ENCODE results near the gene RAB35.
"Not testable (repeated sequence)": the region's sequence is repeated elsewhere in the genome, so short reads cannot be mapped to it uniquely, and the experiment has no call there.

RAB35 gene

DNA sequence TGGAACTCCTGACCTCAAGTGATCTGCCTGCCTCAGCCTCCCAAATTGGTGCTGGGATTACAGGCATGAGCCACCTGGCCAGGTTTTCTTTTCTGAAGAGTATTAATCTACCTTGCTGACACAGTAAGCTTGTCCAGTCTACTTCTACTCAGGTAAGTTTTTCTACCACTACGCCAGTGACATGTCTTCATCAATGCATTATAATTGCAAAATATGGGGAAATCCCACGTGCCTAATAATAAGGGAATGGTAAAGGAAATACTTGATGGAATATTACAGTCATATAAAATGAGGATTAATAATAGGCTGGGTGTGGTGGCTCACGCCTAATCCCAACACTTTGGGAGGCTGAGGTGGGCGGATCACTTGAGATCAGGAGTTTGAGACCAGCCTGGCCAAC, 62.3 kb downstream of the RAB35 start:
- DNase-seq: no peak

DNA sequence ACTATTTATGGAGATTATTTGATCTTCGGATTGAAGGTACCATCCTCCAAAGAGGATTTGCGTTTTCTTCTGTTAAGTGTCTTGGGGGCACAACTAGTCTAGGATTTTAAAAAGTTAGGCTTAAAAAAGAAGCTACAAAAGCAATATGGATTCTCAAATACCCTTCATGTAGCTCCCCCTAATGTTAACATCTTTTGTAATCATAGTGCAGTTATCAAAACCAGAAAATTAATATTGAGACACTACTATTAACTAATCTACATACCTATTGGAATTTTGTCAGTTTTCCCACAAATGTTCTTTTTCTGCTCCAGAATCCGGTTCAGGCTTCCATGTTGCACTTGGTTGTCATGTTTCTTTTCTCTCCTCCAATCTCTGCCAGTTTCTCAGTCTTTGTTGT, 65.0 kb downstream of the RAB35 start:
- no peak for DNase-seq

DNA sequence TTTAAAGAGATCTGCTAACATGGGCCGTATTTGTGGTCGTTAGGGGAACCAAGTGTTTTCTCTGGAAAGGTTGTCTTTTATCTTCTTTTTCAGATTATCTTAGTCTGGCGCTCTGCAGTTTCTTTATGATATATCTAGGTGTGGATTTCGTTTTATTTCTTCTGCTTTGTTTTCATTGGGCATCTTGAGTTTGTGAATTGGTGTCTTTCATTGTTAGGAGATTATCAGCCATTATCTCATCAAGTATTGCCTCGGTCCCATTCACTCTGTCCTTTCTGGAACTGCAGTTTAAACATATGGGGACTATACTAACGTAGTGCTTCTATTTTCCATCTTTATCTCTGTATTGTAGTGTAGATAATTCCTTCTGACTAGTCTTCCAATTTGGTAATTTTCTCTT, 67.1 kb downstream of the RAB35 start:
- no peak for DNase-seq

DNA sequence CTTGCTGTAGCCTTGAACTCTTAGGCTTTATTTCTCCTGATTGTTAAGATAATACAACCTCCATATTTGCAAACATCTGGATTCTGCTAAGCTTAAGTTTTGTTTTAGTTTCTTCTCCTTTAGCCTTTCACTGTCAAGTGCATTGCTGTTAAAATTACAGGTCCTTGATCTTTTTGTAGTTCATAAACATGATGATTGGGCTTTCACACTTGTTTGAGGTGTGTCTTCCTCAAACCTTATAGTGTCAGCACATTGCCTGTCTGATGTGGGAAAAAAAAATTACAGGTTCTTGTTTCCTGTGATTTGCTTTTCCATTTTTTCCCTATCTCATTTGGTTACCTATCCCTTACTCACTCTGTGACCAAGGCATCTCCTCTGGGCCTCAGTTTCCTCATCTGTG, 68.3 kb downstream of the RAB35 start:
- DNase-seq: no peak

DNA sequence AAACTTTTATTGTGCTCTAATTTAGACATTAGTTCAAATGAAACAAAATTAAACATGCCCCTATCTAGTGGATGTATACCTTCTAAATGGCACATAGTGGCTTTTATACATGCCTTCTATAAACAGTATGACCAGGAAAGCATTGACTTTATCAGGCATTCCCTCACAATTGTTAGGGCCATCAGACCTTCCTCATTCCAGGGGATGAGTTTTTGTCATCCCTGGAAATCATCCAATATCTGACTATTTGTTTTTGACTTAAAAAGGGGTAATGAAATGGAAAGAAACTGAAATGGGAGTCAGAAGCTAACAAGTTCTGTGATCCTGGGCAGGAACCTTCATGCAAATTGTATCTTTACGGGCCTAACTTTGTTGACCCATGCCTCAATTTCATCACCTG, 69.5 kb downstream of the RAB35 start:
- no peak for DNase-seq

DNA sequence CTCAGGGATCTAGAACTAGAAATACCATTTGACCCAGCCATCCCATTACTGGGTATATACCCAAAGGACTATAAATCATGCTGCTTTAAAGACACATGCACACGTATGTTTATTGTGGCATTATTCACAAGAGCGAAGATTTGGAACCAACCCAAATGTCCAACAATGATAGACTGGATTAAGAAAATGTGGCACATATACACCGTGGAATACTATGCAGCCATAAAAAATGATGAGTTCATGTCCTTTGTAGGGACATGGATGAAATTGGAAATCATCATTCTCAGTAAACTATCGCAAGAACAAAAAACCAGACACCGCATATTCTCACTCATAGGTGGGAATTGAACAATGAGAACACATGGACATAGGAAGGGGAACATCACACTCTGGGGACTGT, 71.2 kb downstream of the RAB35 start:
- not testable (repeated sequence) for DNase-seq

All from activated CD4-positive, alpha-beta T cell treated with anti-CD3 and anti-CD28 coated beads for 48 hours (primary cell).